A172 (cell line): ENCODE measurements around the gene CDC42EP3. TPM values are rescaled to one million over a fixed set of nuclear protein-coding genes. Genes with fewer than 3 reads are reported as not detected.

Experiments used
- DNase-seq: peaks from one replicate; pipeline ENCODE4 v3.0.0-alpha.2; 2015; ENCODE audit warnings: low spot score
- total RNA-seq: library from RNA; depleted of rRNA; stranded (reverse); fragments of >200 nt; shearing (Covaris generic); gene quantifications from 2 replicates; pipeline ENCODE4 v1.2.3, GENCODE V29; 2014

CDC42EP3 gene
- total RNA-seq, 1 experiment from 2014 or later: 71.5 TPM

DNA sequence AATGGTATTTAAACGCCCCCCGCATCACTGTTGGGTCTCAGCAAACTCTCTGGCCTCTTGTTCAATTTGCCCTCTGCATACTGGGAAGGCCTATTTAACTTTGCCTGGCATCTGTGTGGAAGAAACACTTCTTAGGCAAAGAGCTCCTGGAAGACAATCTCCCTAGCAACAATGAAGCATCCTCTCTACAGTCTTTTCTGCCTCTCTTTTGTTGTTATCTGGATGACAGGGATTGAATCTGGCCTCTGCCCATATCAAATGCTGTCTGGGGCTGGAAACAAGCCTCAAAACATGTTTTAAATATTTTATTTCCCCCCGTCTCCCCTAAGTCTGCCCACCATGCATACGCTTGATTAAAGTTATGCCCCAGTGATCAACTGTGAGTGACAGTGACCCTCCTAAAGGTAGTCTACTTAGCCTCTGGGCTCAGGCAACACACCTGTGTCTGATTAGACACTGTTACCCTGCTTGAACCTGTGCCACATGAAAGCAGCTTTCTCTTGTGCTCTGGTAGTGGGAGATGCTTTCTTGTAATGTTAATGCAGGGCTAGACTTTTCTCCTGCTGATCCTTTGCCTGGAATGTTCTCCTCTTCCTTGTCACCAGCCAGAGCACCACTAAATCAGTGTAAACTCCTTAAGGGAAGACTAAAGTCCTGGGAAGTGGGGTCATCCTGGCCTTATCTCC, 34.9 kb downstream of the CDC42EP3 start:
- no peak for DNase-seq

DNA sequence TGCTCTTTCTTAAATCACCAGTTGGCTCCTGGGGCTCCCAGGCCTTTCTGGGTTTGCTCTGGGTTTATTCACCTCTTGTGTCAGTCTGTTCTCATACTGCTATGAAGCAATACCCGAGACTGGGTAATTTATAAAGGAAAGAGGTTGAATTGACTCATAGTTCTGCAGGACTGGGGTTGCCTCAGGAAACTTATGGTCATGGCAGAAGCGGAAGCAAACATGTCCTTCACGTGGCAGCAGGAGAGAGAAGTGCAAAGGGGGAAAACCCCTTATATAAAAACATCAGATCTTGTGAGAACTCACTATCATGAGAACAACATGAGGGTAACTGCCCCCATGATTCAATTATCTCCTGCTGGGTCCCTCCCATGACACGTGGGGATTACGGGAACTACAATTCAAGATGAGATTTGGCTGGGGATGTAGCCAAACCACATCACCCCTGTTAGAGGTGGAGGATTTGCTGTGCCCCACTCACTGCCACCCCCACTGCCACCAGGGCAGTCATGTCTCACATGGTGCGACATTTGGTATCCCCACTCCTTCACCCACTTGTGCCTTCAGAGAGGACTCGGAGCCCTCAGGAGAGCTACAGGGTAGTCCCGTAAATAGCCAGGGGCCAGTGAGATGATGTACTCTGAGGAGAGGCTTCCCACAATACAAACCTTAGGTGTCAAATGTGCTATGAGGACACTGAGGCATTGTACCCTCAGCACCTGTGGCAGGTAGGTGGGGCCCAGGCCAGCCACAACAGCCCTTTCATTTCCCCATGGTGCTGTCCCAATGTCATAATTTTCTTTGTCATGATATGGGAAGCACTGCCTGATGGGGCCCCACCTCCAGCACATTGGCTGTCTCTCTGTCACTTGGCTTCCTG, 35.7 kb downstream of the CDC42EP3 start:
- no peak for DNase-seq

DNA sequence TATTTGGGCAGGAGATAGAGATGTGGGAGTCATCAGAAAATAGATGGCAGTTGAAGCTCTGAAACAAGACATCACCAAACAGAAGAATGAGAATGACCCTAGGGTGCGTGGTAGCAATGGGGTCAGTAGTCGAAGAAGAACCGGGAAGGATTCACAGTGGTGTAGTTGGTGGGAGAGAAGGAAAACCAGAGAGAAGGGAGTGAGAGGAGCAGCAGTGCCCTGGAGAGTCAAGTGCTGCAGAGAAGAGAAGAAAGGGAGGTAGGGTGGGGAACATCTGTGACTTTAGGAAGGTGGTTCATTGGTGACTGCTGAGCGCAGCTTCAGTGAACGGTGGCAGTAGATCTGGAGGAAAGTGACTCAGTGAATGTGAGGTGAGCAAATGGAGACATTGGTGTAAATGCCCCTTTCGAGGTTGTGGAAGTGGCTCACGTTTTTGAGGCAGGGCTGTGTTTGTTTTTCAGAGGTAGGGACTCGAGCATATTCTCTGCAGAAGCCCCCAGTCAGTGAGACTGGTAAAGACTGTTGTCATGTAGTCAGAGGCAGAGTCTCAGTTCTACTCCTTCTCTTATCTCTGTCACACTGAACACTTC, 36.4 kb downstream of the CDC42EP3 start:
- no peak for DNase-seq

DNA sequence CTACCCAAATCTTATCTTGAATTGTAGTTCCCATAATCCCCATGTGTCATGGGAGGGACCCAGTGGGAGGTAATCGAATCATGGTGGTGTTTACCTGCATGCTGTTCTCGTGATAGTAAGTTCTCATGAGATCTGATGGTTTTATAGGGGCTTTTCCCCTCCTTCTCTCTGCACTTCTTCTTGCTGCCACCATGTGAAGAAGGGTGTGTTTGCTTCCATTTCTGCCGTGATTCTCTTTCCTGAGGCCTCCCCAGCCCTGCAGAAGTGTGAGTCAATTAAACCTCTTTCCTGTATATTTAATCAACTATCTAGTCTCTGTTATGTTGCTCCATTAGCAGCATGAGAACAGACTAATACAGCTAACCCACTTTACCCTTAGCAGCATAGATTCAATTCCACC, 37.6 kb downstream of the CDC42EP3 start:
- no peak for DNase-seq

DNA sequence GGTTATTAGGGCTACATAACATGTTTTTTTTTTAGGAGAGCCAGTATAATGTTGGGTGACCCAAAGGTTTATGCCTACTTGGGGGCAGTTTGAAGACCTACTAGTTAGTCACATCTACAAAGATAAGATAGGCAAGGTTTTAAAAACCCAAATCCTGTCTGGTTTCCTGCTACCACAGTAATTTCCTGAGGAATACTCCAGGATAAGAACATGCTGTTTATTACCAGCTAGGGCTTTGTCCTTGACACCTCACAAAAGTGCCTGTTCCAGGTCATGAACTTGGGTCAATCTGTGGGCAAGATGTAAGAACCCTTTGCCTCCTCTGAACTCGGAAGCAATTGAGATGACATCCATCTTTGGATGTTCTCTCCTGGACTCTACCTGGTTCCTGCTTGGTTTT, 38.2 kb downstream of the CDC42EP3 start:
- no peak for DNase-seq

DNA sequence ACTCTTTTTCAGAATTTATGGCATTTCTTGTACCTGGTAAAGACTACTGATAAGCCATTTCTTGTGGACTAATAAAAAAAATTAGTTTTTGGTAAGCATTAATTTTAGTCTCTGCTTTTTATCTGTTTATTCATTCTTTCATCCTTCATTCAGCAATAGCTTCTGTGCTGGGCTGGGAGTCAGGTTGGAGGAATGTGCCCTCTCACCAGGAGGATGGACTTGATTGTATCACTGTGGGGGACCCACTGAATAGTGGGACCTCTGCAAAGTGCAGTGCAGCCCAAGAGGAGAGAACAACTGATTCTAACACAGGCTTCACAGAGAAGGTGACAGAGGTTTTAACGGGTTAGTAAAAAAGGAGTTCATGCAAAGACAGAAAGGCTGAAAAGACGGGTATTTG, 39.1 kb downstream of the CDC42EP3 start:
- DNase-seq: no peak

DNA sequence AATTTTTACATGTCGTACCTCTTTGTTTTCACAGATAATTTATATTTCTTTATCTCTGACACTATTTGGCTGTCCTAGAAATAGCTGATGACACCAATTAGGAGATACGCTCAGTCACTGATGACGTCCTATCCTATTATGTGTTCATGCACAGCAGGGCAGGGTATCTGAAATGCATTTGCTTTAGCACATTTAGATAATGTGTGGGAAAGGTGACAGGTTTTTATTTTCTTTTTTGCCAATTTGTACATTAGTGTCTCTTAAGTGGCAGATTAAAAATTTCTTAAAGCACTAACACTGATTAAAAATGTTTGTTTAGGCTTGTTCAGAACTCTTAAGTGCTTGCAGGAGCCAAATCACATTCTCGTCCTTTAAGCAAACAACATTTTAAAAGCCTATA, 39.7 kb downstream of the CDC42EP3 start:
- no peak for DNase-seq

DNA sequence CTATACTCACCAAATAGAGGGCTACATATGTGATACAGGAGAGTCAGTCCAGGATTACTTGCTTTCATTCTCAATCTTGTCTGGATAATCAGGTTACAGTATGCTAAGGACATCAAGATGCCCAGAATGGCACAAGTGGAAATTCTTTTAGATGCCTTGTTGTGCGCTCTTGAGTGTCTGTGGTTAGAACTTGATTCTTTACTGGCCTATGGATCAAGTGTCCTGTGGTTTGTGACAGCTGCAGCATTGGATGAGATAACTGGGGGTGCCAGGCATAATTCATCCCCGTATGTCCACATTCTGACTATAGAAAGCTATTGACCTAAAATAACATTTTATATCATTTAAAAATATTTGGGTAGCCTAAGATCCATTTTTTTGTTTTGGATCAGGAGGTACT, 40.1 kb downstream of the CDC42EP3 start:
- peak; percentile 49 for DNase-seq

DNA sequence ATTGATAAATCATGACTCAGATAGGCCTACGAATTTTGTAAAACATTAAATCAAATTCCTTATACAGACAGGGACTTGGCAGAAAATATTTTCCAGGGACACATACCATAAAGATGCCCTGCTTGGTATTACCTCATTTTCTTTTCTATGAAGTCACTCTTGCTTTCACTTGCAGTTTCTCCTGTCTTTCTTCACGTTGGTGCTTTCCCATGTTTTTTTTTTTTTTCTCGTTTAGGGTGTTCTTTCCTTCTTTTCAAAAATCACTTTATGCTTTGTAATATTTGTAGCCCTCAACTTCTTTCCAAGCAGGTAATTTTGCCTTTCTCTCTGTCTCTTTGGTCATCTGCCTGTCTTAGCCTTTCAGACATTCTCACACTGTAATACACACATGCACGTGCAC, 40.7 kb downstream of the CDC42EP3 start:
- no peak for DNase-seq

DNA sequence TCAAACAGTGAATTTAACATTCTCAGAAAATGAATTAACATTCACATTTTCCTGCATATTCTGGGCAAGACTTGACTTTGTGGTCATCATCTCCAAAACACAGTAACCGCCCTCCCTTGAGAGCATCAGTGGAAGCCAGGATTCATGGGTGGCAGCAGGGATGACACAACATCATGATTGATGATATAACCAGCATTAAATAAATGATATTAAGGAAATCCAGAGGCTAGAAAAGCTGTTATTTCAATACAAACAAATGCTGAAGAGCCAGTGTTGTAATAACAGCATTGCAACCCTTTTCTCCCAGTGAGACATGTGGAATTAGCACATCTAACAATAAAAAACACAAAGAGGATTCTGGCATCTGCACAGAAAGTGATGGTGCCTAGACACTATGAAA, 41.1 kb downstream of the CDC42EP3 start:
- no peak for DNase-seq

DNA sequence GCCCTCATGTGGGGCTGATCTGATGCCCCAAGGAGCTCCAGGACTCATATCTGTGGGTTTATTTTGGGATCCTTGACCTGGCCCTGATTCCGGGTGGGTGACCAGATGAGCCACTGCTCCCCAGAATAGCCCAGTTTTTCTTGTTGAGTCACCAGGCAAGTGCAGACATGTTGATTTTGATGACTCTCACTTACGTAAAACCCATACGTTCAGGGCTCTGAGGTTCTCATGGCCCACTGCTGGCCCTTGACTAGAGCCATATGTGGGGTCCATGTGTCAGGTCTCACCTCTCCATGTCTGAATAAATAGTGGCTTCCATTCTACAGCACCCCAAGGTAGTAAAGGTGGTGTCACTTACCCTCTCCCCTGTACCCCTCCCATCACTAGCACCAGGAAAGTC, 41.9 kb downstream of the CDC42EP3 start:
- DNase-seq: peak; percentile 60

DNA sequence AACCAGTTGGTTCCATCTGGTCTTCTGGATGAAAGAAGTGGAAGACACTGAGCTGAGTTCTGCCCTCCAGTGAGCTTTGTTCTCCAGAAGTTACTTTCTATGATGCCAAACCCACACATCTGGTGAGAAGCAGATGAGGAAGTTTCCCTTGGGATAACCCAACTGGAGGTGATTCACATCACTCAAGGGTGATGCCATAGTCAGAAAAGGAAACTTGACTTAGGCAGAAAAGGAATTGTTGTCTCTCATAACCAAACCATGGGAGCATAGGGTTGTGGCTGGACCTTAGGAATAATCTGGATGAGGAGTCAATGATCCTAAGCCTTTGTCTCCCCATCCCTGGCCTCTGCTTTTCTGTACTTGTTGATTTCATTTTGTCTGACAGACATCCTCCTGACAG, 43.7 kb downstream of the CDC42EP3 start:
- DNase-seq: no peak

DNA sequence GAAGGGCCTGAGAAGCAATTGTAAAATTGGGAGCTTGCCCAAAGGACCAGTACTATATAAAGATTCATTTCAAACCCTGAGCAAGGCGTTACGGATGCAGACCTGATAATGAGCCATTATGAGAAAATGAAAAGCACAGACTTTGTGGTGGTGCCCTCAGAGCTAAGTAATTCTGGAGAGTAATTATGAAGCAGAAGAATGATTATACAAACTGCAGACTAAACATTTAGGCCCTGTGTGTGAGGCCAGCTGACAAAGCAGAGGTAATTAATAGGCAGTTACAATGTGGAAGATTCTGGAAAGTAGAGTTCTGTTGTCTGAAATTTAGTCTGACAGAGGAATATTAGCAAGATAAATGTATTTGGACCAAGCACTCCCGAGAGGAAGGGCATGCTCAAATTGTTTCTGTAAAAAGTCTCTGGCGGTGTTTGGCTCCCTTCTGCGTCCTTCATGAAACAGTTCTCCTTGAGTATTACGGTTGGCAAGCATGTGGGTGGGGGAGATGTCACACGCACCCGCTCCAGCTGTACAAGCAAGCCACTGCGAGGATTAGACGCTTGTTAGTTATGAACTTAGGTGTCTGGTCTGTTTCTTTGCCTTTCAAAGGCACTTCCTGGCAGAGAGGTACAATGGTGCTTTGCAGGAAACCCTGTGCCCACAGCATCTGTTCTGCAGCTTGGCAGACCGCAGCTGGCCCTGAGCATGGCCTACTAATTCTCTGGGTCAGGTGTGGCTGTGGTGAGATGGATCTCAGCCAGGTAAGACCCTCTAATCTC, 45.5 kb downstream of the CDC42EP3 start:
- peak; percentile 60 for DNase-seq

DNA sequence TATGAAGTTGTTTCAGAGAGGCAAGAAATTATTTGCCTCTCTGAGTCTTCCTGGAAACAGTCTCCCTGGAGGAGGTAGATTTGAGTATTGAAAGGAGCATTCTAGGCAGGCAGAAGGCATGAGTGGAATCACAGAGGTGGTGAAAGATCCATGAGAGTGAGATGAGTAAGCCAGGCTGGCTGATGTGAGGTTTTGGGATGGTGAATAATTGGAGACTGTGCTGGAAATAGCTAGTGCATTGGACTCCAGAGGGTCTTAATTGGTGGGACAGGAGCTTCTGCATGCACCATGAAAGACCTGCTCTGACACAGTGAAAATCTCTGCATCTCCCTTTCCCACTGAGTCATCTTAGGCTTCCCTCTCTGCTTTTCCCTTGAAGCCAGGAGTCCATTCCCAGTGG, 46.3 kb downstream of the CDC42EP3 start:
- peak; percentile 73 for DNase-seq

DNA sequence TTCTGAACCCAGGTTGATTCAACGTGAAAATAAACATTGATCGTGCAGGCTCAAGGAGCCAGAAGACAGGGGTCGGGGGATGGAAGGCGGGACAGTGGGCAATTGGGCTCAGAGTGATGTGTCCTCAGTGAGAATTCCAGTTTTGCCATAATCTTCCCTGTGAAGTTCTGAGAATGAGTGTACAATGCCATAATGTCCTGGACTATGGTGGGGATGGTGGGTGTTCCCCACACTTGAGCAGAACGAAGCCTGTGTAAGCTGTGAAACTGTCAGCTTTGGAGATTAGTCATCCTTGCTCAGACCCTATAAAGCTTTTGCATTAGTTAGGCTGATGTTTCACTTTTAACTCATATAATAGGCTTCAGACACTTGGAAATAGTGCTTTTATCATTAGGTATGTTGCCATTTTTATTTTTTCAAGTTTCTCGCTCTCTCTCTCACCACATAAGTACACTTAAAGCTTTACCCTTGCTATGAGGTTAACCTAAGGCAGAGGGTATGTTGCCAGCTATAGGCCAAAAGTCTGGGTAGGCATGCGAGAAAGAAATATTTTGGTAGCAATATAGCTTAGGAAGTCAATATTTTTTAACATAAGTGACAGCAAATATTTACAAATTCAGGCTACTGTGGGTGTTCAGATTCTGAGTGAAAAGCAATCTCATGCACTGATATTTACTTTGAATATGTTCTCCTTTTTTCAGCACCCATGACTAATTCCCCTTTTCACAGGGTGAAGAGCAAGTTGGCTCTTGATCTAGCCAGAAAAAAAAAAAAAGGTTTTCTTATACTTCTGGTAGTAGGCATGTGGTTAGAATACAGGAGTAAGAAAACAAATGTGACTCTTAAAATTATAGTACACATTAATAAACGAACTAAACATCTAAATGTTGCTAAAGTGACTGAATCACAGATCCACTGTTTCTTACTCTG, 47.2 kb downstream of the CDC42EP3 start:
- peak; percentile 71 for DNase-seq

DNA sequence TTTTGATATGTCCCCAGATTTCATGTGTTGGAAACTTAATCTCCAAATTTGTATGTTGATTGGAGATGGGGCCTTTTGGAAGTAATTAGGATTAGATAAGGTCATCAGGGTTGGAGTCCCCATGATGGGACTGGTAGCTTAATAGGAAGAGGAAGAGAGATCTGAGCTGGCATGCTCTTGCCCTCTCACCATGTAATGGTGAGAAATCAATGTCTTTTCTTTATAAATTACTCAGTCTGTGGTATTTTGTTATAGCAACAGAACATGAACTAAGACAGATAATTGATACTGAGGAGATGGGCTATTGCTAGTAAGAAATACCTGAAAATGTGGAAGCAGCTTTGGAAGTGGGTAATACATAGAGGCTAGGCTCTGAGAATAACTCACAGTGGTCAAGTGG, 48.0 kb downstream of the CDC42EP3 start:
- no peak for DNase-seq

DNA sequence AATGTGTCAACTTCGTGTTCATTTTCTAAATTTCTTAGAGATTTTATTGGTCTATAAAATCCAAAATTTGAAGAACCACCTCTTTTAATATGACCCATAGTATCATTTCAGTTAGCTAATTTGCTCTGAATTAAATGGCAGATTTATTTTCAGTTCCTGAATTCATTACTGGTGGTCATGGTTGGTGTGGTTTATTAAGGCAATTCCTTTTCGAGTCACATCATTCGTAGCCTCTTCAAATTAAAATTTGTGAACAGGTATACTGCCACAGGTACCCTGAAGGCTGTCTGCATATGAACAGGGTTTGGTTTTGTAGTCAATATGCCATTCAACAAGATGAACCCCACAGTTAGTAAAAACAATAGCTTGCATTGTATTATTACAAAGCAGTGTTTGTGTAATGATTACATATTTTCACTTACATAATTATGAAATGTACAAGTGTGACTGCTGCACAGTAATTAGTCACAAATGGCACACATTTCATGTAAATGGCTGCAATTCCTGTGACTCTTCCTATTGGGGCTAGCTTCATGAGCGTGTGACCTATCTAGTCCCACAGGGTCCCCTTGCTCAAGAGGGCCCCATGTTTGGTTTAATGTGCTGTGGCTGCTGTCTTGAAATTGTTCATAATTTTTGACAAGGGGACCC, 48.9 kb downstream of the CDC42EP3 start:
- DNase-seq: no peak

DNA sequence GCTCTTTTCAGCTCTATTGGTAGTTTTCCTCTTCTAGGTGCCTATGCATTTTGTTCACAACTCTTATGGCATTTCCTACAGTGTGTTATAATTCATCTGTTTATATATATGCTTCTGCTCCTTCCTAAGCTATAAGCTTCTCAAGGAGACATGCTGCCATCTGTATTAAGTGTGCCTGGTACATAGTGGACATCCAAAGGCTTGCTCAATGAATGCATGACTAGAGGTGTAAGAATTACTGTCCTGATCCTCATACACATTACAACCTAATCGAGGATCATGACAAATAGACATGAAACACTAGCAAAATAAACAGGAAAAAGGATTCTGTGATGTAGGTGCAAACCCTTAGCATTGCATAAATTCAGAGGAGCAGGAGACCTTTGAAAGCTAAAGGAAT, 50.2 kb downstream of the CDC42EP3 start:
- DNase-seq: no peak

DNA sequence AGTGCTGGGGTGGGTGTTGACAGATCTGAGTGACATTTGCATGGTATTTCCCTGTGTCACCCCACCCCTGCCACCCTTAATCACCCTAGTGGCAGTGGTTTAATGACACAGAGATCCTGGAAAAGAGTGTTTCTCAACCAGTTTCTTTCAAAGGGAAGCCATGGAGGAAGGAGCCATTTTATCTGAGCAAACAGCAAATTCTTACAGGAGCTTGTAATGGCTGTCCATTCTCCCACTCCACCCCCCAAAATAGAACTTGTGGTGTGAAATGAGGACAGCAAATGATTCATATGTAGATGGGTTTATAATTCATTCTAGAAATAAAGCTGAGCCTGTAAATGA, 51.5 kb downstream of the CDC42EP3 start:
- no peak for DNase-seq

DNA sequence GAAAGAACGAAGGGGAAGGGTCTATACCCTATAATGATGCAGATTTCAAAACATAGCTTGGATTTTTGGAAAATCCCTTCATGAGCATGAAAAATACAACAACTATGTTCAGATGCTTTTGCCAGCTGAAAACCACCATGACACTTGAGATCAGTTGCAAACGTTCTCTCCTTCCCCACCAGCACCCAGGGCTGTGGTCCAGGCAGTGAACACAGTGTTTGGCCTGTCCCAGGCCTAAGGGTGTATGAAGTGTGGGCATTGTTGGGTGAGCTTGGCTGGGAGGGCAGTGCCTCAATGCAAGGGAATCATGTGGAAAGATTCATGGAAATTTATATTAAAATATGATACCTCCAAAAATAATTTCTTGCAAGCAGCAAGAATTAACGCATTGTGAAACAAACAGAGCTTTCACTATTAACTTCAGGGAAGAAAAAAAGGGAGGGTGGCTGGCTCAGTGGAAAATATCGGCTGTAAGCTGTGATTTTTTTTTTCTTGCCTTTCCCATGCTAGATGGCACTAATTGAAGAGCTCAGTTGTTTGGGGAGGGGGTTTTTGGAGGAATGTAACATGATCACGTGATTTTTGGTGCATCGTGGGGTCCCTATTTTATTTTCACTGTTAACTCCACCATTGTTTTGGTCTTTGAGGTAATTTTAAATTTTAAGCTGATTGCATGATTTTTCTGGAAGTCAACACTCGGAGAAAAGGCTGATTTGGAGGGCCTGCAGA, 52.0 kb downstream of the CDC42EP3 start:
- no peak for DNase-seq
